NT2/D1 (cell line): ENCODE data around the gene TCF21.
"Not testable (repeated sequence)": the region's sequence is repeated elsewhere in the genome, so short reads cannot be mapped to it uniquely, and the experiment has no call there.

Source experiments
- YY1 ChIP-seq: IDR thresholded peaks from 2 replicates; pipeline ENCODE4 v1.6.1; 2011; ENCODE audit not compliant: insufficient read length, insufficient read depth
- ZNF274 ChIP-seq: IDR thresholded peaks from 2 replicates; pipeline ENCODE4 v1.6.1; 2011; ENCODE audit warnings: mild to moderate bottlenecking, low read depth, low read length

- TF ChIP-seq YY1, ZNF274: not testable (repeated sequence)
Observed at GRCh38 chr6:133861337-133861736, 27.6 kb upstream of the TCF21 start.
